ENCODE measurements around the gene DLG4.

Gene DLG4

GRCh38 chr17:7141824-7142223 lies 77.8 kb downstream of the DLG4 start:
- no peak for DNase-seq

GRCh38 chr17:7139400-7139799 lies 80.2 kb downstream of the DLG4 start:
- no peak for DNase-seq

- DNase-seq = no peak
Measured at GRCh38 chr17:7138800-7139381, 80.7 kb downstream of the DLG4 start.

- no peak for DNase-seq
Measured at GRCh38 chr17:7137171-7137943, 82.3 kb downstream of the DLG4 start.
